Measurements from ENCODE around the gene AGXT. TPM values are rescaled to one million over a fixed set of nuclear protein-coding genes. Genes with fewer than 3 reads are reported as not detected.

Gene AGXT
- polyA plus RNA-seq, 1 donor (not counting 4 experiments of a cell fraction or from before 2014, with no cell fraction given), result not detected

- H3K4me2 ChIP-seq (ENCODE audit: control insufficient read depth, extremely low read depth, insufficient read depth, low read depth, low read length), result no peak overlapping the region
- dilution Hi-C loops (cut with MboI; ENCODE audit: extremely low pct_ligation_motif_present, low sequenced_read_pairs), result no loop called here
- FAIRE-seq, result no peak
Observed at GRCh38 chr2:240888890-240889573, 20.4 kb downstream of the AGXT start.

DNA sequence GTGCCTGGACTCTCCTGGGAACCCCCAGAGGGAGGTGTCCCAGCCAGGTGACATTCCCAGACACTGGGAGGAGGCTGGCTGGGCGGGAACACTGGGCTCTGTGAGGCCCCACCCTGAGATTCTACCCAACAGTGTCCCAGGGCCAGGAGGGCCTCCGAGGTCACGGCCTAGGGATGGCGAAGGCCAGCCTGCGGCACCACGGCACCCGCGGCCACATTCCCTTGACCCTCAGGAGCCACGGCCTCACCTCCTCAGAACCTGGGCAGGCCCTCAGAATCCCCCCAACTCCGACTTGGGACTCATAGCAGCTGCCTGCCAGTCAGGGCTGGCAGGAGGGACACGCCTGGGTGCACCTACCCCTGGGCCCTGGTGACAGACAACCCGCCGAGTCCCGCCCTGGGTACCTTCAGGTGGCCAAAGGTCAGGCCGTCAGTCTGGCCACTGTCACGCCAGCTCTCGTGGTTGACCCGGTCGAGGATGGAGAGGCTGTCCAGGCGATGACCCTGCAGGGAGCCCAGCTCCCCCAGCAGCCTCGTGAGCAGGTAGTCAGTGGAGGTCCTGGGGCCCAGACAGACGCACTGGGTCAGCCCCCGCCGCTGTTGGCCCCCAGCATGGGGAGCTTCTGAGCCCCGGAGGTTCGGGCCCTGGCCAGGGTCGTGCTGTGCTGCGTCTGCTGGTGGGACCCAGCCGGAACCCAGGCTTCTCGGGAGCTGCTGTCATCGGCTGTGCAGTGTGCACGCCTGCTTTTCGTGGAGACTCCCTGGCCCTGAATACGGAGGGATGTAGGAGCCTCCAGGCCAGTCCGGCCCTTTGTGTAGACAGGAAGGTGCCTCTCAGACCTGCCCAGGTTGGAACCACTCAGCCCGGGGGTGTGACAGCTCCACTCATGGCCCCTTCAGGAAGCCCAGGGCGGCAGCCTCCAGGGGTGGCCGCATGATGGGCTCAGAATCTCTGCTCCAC, 21.3 kb downstream of the AGXT start:
- no peak for TF ChIP-seq EZH2 (IDR thresholded peaks at IDR 0.05; ENCODE audit: low read length)
- TF ChIP-seq, protein P1, sequence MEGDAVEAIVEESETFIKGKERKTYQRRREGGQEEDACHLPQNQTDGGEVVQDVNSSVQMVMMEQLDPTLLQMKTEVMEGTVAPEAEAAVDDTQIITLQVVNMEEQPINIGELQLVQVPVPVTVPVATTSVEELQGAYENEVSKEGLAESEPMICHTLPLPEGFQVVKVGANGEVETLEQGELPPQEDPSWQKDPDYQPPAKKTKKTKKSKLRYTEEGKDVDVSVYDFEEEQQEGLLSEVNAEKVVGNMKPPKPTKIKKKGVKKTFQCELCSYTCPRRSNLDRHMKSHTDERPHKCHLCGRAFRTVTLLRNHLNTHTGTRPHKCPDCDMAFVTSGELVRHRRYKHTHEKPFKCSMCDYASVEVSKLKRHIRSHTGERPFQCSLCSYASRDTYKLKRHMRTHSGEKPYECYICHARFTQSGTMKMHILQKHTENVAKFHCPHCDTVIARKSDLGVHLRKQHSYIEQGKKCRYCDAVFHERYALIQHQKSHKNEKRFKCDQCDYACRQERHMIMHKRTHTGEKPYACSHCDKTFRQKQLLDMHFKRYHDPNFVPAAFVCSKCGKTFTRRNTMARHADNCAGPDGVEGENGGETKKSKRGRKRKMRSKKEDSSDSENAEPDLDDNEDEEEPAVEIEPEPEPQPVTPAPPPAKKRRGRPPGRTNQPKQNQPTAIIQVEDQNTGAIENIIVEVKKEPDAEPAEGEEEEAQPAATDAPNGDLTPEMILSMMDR (optimal IDR thresholded peaks at IDR 0.05 in 1 of 3, IDR thresholded peaks at IDR 0.05 in 1 of 3, conservative IDR thresholded peaks at IDR 0.05 in 1 of 3; ENCODE audit: extremely low read depth in 1 of 3, insufficient read depth in 2 of 3, low read length in 3 of 3), result no peak
- H3K4me3 ChIP-seq (ENCODE audit: control insufficient read depth in 2 of 3, extremely low read depth in 1 of 3, insufficient read depth in 2 of 3, low read depth in 1 of 3, low read length in 3 of 3), result no peak overlapping the region
- H2AFZ ChIP-seq (ENCODE audit: control insufficient read depth, low read length), result no peak overlapping the region
- H3K9me3 ChIP-seq (ENCODE audit: control insufficient read depth, low read depth, low read length), result no peaks in the 10 kb centered on the region
- no peaks in the 10 kb centered on the region for H3K9me1 ChIP-seq (ENCODE audit: control insufficient read depth, extremely low read depth, insufficient read depth, low read length)
- dilution Hi-C loops (cut with MboI; ENCODE audit: extremely low pct_ligation_motif_present, low sequenced_read_pairs), result loop anchor here (5.0 kb wide), 1 partner anchor 43 kb away; no protein-coding TSS in a partner anchor
- H3K4me1 ChIP-seq (ENCODE audit: control insufficient read depth, extremely low read depth, insufficient read depth, low read length), result peaks cover 10% of the 10 kb centered on the region
- H3K9ac ChIP-seq (ENCODE audit: control insufficient read depth, extremely low read depth, insufficient read depth, low read length), result no peak overlapping the region
- peaks cover 7% of the 10 kb centered on the region for H3K27me3 ChIP-seq (ENCODE audit: control insufficient read depth, extremely low read depth, insufficient read depth, low read length)
- no peaks in the 10 kb centered on the region for H4K20me1 ChIP-seq (ENCODE audit: control insufficient read depth, extremely low read depth, insufficient read depth, low read length)
- FAIRE-seq, result no peak
- no peak overlapping the region for H3K4me2 ChIP-seq (ENCODE audit: control insufficient read depth, extremely low read depth, insufficient read depth, low read depth, low read length)
- no peaks in the 10 kb centered on the region for H3K79me2 ChIP-seq (ENCODE audit: control insufficient read depth, insufficient read depth, low read length)
- H3K27ac ChIP-seq (ENCODE audit: control insufficient read depth, insufficient read depth, low read length), result no peak overlapping the region
- DNase-seq (ENCODE audit: low read depth, low spot score), result no peak
- H3K36me3 ChIP-seq (ENCODE audit: control insufficient read depth in 2 of 2, extremely low read depth in 1 of 2, insufficient read depth in 2 of 2, low read length in 2 of 2), result no peaks in the 10 kb centered on the region

More at GRCh38 chr2:240888890-240889573, 20.4 kb downstream of the AGXT start:
- no peaks in the 10 kb centered on the region for H3K9me3 ChIP-seq (ENCODE audit: control insufficient read depth, low read depth, low read length)
- H3K9ac ChIP-seq (ENCODE audit: control insufficient read depth, extremely low read depth, insufficient read depth, low read length), result no peak overlapping the region
- H3K27me3 ChIP-seq (ENCODE audit: control insufficient read depth, extremely low read depth, insufficient read depth, low read length), result peaks cover 7% of the 10 kb centered on the region
- H3K27ac ChIP-seq (ENCODE audit: control insufficient read depth, insufficient read depth, low read length), result no peak overlapping the region
- no peak for DNase-seq (ENCODE audit: low read depth, low spot score)
- TF ChIP-seq, protein P1 (optimal IDR thresholded peaks at IDR 0.05 in 1 of 3, IDR thresholded peaks at IDR 0.05 in 1 of 3, conservative IDR thresholded peaks at IDR 0.05 in 1 of 3; ENCODE audit: extremely low read depth in 1 of 3, insufficient read depth in 2 of 3, low read length in 3 of 3), result no peak
- TF ChIP-seq EZH2 (IDR thresholded peaks at IDR 0.05; ENCODE audit: low read length), result no peak
- no peaks in the 10 kb centered on the region for H3K9me1 ChIP-seq (ENCODE audit: control insufficient read depth, extremely low read depth, insufficient read depth, low read length)
- peaks cover 10% of the 10 kb centered on the region for H3K4me1 ChIP-seq (ENCODE audit: control insufficient read depth, extremely low read depth, insufficient read depth, low read length)
- H3K79me2 ChIP-seq (ENCODE audit: control insufficient read depth, insufficient read depth, low read length), result no peaks in the 10 kb centered on the region
- no peaks in the 10 kb centered on the region for H3K36me3 ChIP-seq (ENCODE audit: control insufficient read depth in 2 of 2, extremely low read depth in 1 of 2, insufficient read depth in 2 of 2, low read length in 2 of 2)
- no peak overlapping the region for H2AFZ ChIP-seq (ENCODE audit: control insufficient read depth, low read length)
- H4K20me1 ChIP-seq (ENCODE audit: control insufficient read depth, extremely low read depth, insufficient read depth, low read length), result no peaks in the 10 kb centered on the region
- no peak overlapping the region for H3K4me3 ChIP-seq (ENCODE audit: control insufficient read depth in 2 of 3, extremely low read depth in 1 of 3, insufficient read depth in 2 of 3, low read depth in 1 of 3, low read length in 3 of 3)
